Neuronal stem cell (in vitro differentiated cells): Measurements from ENCODE around the gene TMEM95. TPM values are rescaled to one million over a fixed set of nuclear protein-coding genes. Genes with fewer than 3 reads are reported as not detected.

Experiments
- small RNA-seq: library from polyadenylated mRNA; stranded (forward); fragments of <200 nt; extraction: miRNeasy Mini kit (QIAGEN cat#:217004); gene quantifications from one replicate; pipeline ENCODE3, GENCODE V24; 2013; ENCODE audit not compliant: insufficient read depth

The TMEM95 gene

Small RNA genes within 50 kb of the gene (small RNA-seq; reads per million reads assigned to genes)
- not detected for gene AC026954.2
